GM19023 (cell line): ENCODE measurements around the gene CRIP2.

Experiments used
- ATAC-seq: cut with Tn5 transposase; IDR thresholded peaks from one replicate; pipeline ENCODE4 v1.9.1; 2021; ENCODE audit warnings: mild to moderate bottlenecking, moderate library complexity; ENCODE audit not compliant: unreplicated experiment

The CRIP2 gene

DNA sequence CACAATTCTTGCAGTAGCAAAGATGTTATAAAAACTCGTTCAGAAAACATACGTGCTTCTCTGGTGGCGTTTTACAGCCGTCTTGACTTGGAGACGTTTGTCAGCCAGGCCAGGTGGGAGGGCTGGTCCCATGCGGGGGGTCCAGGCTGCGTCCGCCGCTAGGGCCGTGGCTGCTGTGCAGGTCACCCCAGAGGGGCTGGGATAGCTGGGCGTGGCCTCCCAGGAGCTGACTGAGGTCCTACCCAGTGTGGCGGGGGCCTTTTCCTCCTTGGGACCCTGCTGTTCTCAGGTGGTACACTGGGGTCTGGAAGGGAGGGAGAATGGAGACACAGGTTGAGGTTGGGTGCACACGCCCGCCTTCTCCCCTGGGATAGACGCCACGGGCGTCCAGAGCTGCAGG, 29.8 kb upstream of the CRIP2 start:
- no peak for ATAC-seq

DNA sequence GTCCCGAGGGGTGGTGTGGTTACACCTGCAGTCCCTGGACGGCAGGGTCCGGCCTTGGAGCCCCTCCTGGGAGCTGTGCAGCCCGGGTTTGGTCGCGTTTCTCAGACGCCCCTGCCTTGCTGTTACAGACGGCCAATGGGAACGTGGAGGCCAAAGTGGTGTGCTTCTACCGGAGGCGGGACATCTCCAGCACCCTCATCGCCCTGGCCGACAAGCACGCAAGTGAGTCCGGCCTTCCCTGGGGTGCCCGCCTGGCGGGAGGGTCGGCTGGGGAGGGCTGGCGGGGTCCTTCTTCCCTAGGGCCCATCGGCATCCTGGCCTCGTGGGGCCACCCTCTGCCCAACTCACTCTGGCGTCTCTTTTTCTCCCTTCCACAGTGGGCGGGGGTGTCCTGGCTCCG, 29.3 kb upstream of the CRIP2 start:
- ATAC-seq: no peak

DNA sequence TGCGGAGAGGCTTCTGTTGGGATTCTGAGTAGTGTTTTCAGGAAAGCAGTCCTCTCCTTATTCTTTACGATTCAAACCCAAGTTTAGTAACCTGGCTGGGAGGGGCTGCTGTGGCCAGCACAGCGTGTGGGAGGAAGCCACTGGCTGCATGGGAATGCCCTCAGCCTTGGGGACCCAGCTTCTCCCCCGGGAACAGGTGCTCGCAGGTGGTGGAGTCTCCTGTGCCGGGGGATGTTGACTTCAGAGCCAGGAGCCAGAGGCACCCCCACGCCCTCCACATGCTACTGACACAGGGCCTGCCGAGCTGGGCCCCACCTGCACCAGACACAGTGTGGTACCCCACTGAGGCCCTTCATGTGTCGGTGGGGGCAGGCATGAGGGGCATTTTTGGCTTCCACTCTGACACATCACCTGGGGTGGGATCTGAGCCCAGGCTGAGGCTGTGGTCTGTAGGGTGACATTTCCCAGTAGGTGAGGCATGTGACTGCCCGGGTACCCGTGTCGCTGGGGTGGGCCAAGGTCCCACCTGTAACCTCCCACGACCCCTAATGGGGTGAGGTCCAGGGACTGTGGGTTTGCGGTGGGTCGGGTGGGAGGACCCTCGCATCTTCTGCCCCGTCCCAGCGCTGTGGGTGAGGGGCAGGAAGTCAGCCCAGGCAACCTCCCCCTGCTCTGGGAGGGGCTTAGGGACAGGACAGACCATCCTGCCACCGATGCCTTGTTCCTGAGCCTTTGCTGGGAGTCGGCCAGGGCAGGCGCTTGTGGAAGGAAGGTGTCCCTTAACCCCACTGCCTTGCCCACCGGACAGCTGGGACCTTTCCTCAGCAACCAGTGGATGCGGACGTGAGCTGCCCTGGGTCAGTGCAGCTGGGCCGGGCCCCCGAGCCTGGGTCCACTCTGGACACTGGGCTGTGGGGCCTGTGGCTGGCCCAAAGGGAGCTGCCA, 28.4 kb upstream of the CRIP2 start:
- no peak for ATAC-seq

DNA sequence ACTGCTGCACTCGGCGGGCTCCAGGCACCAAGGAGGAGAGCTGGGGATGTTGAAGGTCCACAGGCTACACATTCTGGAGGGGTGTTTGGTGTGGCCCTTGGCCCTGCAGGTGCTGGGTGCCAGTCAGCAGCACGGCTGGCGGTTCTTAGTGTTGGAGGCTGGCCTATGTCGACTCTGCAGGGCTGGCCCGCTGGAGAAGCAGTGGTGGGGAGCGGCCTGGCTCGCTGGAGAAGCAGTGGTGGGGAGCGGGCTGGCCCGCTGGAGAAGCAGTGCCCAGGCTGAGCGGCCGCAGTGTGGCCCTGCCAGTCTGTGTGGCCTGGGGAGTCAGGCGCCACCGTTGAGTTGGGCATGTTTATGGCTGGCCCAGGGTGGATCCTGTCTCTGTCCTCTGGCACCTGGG, 27.6 kb upstream of the CRIP2 start:
- ATAC-seq: no peak

DNA sequence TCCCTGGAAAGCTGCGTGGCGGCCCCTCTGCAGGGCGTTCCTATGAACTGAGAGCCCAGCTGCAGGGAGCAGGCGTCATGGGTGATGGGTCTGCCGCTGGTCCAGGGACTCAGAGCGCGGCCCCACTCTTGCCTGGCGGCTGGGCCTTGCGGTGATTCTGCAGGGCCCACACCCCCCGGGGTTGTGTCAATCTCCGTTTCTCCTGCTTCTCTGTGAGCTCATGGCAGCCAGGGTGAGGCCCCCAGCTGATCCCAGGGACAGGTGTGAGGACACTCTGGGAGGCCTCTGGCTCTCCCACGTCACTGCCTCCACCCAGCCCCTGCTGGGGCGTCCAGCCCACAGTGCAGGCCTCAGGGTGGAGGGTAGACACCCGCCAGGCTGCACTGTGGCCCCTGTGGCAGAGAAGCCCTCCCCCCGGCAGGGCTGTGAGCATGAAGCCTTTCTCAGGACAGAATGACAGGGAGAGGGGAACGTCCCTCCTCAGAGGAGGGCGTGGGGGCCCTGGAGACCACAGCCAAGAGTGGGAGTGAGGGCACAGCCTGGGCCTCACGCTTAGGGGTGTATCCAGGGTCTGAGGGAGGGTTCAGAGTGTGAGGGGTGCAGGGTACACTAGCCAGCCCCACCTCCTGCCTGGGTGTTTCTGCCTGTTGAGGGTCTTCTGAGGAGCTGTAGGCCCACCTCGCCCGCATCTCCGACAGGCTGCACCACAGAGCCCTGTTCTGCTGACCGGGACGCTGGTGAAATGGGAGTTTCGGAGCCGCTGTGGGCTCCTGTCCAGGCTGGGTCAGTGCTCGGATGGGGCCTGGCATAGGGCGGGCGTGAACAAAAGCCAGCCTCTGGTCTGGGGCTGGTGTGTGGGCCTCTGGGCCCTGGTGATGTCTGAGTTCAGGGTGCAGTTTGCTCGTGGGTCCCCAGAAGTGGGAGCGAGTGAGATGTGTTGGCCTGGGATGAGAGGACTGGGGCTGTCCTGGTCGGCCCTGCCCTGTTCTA, 26.7 kb upstream of the CRIP2 start:
- ATAC-seq: no peak

DNA sequence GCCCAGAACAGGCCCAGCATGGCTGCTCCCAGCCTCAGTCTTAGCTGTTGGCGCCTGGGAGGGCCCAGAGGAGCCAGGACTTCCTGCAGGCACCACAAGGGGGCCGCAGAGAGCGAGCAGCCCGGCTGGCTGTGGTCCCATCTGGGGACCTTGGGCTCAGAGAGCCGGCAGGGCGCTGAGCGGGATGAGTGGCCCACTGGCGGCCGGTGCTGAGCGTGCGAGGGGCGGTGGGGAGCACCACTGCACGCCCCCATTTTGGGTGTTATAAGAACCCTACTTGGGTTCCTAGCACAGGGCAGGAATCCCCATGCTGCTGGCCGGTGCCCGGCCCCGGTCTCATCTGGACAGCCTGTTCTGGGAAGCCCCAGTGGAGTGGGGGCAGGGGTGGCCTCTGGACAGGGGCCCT, 25.9 kb upstream of the CRIP2 start:
- ATAC-seq: no peak

DNA sequence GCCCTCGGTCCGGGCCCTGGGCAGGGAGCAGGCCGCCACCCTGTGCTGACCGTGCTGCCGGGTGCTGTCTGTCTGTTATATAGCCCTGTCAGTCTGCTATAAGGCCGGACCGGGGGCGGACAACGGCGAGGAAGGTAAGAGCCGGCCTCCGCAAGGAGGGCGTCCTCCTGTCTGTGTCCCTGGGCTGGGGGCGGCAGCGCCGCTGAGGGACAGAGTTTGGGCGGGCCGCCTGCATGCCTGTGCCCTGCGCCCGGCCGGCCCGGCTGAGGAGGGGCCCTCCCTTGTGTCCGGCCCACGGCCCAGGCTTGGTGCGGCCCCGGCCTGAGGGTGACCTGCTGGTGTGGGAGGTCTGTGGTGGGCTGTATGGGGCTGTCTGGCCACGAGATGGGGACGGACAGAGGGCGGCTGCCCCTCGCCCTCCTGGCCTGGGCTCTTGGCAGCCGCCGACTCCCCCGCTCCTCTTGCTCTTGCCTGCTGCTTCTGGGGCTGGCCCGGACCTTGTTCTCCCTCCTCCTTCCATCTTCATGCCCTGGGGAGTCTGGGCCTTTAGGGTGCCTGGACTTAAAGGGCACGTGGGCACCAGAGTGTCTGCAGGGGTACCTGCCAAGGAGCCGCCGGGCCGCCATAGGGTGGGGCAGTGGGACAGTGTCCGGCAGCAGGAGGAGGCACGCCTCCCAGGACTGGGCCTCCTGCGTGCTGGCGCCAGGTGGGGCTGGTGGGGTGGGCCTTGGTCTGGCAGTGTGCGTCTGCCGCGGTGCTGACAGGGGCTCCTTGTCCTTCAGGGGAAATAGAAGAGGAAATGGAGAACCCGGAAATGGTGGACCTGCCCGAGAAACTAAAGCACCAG, 25.1 kb upstream of the CRIP2 start:
- ATAC-seq: no peak

DNA sequence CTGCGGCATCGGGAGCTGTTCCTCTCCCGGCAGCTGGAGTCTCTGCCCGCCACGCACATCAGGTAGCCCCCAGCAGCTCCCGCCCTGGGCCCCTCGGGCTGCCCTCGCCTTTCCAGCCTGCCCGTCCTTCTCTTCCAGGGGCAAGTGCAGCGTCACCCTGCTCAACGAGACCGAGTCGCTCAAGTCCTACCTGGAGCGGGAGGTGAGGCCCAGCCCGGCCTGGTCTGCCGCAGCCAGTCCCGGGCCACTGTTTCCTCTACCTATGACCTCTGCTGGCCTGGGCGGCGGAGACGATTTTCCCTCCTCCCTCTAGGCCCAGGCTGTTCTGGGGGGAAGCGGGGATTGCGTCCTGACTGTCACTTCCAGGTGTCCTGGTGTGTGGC, 24.5 kb upstream of the CRIP2 start:
- no peak for ATAC-seq

DNA sequence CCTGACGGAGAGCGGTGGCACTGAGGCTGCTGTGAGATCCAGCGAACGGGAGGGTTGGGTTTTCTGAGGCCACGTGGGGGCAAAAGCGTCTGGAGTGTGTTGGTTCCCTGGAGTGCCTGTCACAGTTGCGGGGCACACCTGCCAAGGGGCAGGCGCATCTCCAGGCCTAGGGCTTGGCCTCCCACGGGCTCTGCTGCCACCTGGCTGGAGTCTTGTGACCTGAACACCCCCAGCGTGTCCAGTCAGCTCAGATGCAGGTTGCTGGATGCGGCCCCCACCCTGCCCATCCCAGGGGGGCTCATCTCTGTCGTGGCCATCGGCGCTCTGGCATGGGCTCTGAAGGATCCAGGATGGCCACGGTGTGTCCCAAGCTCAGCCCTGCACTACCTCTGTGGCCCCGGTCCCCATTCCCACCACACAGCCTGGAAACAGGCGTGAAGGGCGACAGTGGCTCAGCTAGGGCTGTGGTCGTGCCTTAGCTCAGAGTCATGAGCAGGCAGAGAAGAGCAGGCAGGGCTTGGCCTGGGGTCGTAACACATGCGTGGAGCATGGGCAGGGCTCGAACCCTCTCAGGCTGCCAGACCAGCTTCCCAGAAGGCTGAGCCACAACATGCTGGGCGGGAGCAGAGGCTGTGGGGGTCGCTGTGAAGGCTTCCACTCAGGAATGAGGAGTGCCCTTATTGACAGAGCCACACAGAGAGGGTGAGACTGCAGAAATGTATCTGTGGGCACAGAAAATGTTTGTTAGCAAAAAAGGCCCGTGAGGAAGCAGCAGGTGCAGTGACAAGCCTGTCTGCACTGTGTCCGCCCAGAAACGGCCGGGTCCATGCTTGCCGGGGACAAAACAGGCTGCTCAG, 23.5 kb upstream of the CRIP2 start:
- ATAC-seq: no peak

DNA sequence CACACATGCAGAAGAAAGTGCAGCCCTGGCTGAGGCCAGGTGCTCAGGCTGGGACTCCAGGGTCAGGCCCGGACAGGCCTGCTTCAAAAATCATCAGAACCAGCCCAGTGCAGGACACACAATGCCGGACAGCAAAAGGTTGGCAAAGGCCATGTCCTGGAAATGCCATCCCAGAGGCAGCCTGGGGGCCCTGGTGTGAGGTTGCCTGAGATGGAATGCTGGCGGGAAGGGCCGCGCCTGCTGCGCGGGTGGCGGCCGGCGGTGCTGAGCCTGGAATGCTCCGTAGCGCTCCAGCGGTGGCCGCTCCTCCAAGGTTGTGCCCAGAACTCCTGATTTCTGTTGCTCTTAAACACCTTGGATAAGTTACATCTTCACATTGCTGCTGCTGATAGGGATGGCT, 21.7 kb upstream of the CRIP2 start:
- ATAC-seq: no peak

DNA sequence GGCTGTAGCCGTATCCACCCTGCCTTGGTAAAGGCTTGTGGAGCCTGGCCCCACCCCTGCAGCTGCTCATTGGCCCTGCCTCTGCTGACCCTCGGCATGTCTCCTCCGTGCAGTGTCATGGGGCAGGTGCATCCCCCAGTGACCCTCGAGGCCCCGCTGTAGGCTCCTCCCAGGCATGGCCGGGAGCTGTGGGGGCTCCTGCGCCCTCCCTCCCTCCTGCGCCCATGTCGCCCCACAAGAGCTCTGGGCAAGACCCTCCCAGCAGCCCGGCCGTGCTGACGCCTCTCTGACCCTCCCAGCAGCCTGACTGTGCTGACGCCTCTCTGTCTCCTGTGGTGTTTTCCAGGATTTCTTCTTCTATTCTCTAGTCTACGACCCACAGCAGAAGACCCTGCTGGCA, 20.8 kb upstream of the CRIP2 start:
- ATAC-seq: no peak

DNA sequence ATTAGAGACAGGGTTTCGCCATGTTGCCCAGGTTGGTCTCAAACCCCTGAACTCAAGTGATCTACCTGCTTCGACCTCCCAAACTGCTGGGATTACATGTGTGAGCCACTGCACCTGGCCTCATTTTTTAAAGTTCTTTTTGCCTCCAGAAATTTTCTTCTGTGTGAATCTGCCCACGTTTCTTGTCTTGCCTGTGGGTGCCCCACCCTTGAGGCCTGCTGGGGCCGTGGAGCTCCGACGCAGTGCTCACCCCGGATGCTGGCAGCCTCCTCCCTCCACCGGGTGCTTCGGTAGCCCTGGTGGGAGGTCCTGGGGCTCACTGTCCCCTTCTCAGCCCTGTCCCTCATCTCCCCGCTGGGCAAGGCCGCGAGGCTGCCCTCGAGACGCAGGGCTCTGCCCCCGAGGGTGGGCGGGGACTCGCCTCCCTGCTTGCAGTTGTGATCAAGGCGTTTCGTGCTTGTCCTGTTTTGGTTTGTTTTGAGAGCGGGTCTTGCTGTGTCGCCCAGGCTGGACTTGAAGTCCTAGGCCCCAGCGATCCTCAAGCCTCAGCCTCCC, 19.5 kb upstream of the CRIP2 start:
- ATAC-seq: no peak

DNA sequence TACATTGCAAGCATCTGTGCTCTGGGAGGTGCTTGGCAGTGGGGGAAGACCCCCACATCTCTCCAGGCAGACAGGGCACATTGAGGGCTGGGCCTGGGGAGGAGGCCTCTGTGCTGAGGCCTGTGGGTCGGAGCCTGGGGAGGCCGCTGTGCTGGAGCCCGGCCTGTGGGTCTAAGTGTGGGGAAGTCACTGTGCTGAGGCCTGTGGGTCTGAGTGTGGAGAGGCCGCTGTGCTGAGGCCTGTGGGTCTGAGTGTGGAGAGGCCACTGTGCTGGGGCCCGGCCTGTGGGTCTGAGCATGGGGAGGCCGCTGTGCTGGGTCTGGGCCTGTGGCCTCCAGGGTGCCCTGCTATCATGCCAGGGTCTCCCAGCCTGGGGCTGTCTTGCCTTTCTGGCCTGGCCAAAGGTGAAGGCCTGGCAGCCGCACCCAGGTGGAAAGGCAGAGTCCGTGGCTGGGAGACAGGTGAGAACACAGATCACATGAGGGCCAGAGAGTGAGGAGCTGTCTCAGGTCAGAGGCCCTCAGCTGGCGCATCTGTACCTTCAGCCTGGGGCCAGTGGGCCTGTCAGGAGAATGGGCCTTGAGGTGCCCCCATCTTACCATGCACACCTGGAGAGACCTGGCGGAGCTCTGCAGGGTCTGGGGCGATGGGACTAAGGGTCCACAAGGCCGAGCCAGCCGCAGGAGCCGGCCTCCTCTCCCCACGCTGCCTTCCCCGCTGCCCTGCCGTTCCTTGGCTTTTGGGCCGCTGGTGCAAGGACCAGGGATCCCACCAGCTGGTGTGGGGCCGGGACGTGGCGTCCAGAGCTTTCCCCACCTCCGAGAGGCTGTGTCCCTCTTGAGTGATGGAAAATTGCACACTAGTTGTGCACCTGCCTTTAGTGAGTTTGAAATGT, 18.6 kb upstream of the CRIP2 start:
- ATAC-seq: no peak

DNA sequence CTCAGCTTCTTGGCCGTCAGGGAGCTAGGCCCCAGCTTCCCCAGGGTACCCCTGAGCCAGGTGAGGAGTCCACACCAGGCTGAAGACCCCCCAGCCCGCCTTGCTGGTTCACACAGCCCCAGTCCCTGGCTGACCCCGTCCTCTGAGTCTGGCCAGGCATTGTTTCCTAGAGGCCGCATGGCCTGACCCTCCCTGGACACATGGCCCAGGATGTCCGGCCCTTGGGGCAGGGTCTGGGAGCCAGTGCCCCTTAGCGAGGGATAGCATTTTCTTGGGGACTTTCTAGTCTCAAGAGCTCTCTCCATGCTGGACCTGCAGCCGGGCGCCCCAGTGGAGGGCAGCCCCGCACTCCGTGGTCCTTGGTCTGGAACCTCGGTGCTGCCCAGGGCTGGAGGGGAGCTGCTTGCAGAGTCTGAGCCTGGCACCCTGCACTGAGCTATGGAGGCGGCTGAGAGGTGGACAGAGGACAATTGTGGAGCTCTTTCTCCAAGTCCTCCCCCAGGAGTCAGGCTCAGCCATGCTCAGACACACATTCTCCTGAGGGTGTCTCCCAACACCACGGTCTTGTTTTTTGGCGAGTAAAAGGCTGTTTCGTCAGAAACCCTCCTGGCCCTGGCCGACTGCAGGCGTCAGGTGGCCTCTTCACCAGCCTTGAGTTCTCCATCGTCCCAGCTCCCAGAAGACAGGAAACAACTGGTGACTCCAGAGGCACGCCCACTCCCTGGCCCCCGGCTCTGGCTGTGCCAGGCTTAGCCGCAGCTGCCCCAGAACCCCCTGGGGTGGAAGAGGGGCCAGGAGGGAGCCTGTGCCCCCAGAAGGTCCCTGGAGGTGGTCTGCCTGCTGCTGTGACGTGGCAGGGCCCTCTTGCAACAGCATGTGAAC, 17.6 kb upstream of the CRIP2 start:
- ATAC-seq: no peak

DNA sequence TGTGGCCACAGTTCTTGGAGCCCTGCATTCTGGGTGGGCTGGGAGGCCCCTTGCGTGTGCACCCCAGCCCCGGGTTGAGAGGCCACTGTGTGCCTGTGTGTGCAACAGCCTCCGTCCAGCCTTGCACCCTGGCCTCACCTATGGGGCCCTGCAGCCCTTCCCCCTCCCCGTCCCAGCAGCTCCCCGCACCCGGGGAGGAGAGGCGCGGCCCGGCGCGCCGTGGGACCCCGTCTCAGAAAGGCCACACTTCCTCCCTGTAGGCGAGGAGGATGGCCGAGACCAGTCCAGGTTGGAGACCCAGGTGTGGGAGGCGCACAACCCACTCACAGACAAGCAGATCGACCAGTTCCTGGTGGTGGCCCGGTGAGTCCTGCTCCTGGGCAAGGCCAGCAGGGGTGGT, 16.6 kb upstream of the CRIP2 start:
- ATAC-seq: no peak

DNA sequence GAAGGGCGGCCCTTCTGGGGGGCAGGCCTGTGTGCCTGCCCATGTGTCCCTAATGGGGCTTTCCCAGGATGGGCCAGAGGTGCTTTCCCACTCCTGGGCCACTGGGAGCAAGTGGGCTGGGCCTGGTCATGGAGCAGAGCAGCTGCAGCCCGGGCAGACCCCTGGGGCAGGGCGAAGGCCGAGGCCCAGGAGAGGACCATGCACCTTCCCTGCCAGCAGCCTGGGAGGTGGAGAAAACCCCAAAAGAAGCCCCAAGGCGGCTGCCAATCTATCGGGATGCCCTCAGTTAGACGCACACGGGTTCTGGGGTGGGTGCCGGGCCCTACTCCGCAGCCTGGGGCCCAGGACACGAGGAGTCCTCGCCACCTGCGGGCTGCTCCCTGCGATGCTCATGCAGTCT, 16.1 kb upstream of the CRIP2 start:
- no peak for ATAC-seq

DNA sequence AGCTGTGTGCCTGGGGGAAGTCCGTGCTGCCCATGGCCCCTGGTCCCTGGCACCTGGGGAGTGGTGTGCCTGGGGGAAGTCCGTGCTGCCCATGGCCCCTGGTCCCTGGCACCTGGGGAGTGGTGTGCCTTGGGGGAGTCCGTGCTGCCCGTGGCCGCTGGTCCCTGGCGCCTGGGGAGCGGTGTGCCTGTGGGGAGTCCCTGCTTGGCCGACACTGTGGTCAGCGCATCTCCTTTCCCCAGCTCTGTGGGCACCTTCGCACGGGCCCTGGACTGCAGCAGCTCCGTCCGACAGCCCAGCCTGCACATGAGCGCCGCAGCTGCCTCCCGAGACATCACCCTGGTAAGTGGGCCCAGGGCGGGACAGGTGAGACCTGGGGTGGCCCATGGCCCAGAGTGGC, 14.5 kb upstream of the CRIP2 start:
- no peak for ATAC-seq

DNA sequence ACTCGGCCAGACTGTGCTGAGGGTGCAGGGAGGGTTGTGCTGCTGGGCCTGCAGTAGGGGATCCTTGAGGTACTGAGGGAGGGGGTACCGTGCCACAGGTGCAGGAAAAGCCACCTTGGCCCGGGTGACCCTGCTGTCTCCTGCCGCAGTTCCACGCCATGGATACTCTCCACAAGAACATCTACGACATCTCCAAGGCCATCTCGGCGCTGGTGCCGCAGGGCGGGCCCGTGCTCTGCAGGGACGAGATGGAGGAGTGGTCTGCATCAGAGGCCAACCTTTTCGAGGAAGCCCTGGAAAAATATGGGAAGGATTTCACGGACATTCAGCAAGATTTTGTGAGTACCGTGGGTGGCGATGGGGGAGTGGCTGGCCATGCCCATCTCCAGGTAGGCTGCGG, 14.0 kb upstream of the CRIP2 start:
- no peak for ATAC-seq
